OCI-LY3 (cell line): ENCODE measurements around the gene CASQ2.

ENCODE experiments used
- H2AFZ ChIP-seq: fragments of 200-600, 300-600 bp; shearing (Covaris generic); 2 replicates; pipeline ENCODE4 v1.6.0; 2014; ENCODE audit warnings: antibody characterized with exemption, low read depth, low read length
- H3K27ac ChIP-seq: fragments of 200-600, 300-600 bp; sonication (generic); 2 replicates; pipeline ENCODE4 v1.5.1; 2014; ENCODE audit warnings: mild to moderate bottlenecking, low read length, moderate library complexity, mixed read lengths
- H3K27me3 ChIP-seq: fragments of 200-600, 300-600 bp; sonication (generic); 2 replicates; pipeline ENCODE4 v1.6.1; 2014; ENCODE audit warnings: low read depth, low read length, mixed read lengths
- H3K36me3 ChIP-seq: fragments of 200-600, 300-600 bp; sonication (generic); replicated peaks from 2 replicates; pipeline ENCODE3; 2014; ENCODE audit warnings: low read depth, low read length, mixed read lengths
- H3K4me1 ChIP-seq: fragments of 300-600, 200-600 bp; sonication (generic); 2 replicates; pipeline ENCODE4 v1.6.1; 2014; ENCODE audit warnings: low read length, mixed read lengths
- H3K4me2 ChIP-seq: fragments of 200-600, 300-600 bp; sonication (generic); 2 replicates; pipeline ENCODE4 v1.6.1; 2014; ENCODE audit warnings: low read length, mixed read lengths
- H3K4me3 ChIP-seq: fragments of 300-600, 200-600 bp; sonication (generic); 2 replicates; pipeline ENCODE4 v1.5.1; 2014; ENCODE audit warnings: antibody characterized with exemption, mild to moderate bottlenecking, low read length, moderate library complexity
- H3K79me2 ChIP-seq: fragments of 300-600, 200-600 bp; shearing (Covaris generic); 2 replicates; pipeline ENCODE4 v1.6.1; 2014; ENCODE audit warnings: mild to moderate bottlenecking, low read length, mixed read lengths
- H3K9ac ChIP-seq: fragments of 300-600, 200-600 bp; shearing (Covaris generic); 2 replicates; pipeline ENCODE4 v1.6.0; 2014; ENCODE audit warnings: mild to moderate bottlenecking, low read length, moderate library complexity
- H3K9me3 ChIP-seq: fragments of 200-600, 300-600 bp; shearing (Covaris generic); 2 replicates; pipeline ENCODE4 v1.6.1; 2014; ENCODE audit warnings: low read length, mixed read lengths; ENCODE audit not compliant: insufficient read depth
- H4K20me1 ChIP-seq: fragments of 200-600, 300-600 bp; sonication (generic); 2 replicates; pipeline ENCODE4 v1.6.1; 2016; ENCODE audit warnings: low read length, mixed read lengths; ENCODE audit not compliant: insufficient read depth
- CTCF ChIP-seq: fragments of 200-600, 300-600 bp; sonication (generic); IDR thresholded peaks from 2 replicates; pipeline ENCODE4 v1.5.1; 2014; ENCODE audit warnings: antibody characterized with exemption, low read length, low read depth
- EZH2phosphoT487 ChIP-seq: fragments of 200-600 bp; shearing (Covaris generic); IDR thresholded peaks from 2 replicates; pipeline ENCODE4 v1.6.1; 2018; ENCODE audit warnings: antibody characterized with exemption, mixed run types, low read depth

The CASQ2 gene

DNA sequence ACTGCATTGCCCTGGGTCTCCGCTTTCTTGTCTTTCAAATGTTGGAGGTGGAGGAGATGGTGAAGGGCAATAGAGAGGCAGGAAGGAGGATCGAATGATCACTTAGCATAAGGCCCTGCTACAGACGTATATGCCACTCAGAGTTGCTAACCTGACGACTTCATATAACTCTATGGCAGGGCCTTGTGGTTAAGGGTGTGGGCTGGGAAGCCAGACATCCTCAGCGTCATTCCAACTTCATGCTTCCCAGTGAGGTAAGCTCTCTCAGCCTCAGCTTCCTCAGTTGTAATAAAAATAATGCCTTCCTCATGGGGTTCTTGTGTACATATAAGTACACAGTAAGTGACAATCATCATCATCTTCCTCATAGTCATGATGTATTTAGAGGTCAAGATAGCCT, 54.6 kb downstream of the CASQ2 start:
- no peak overlapping the region for H3K9ac ChIP-seq
- H3K4me3 ChIP-seq: no peak overlapping the region
- no peak overlapping the region for H3K4me2 ChIP-seq
- H2AFZ ChIP-seq: no peak overlapping the region
- no peaks in the 10 kb centered on the region for H3K9me3 ChIP-seq
- no peaks in the 10 kb centered on the region for H3K79me2 ChIP-seq
- no peaks in the 10 kb centered on the region for H4K20me1 ChIP-seq
- no peaks in the 10 kb centered on the region for H3K4me1 ChIP-seq
- no peaks in the 10 kb centered on the region for H3K36me3 ChIP-seq
- H3K27me3 ChIP-seq: peaks cover 10% of the 10 kb centered on the region
- TF ChIP-seq CTCF: no peak
- no peak for TF ChIP-seq EZH2phosphoT487
- H3K27ac ChIP-seq: no peak overlapping the region

DNA sequence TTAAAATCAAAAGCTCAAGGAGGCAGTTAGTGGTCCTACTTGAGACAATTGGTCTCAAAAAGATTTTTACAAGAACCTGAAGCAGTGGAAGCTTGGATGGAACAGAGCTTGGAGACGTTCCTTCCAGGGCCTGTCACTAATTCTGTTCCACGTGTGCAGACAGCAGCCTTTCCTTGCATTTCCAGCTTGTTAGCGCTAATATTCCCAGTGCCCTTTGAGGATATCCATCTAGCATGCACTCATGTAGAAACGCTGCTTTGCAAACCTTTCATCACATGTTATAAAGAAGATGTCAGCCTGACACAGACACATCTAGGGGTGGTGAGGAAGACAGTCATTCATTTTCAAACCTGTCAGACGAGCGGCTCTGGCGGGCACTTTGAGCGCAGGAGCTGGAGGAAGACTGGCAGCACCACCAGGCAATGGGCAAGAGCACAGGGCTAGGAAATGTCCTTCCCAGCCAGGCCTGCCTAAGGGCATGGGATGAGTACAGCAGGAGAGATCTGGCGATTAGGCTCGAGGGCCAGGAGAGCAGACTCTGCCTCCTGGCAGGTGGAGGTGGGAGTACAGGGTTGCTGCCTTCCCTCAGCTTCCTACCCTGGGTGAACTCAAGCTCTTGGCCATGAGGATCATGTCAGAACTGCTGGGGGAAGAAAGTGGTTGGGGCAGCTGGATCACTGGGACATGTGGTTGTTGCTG, 55.5 kb downstream of the CASQ2 start:
- Histone ChIP-seq H3K36me3 (no peaks in the 10 kb centered on the region), H3K4me3 (no peak overlapping the region), H4K20me1 (no peaks in the 10 kb centered on the region), H3K27me3 (peaks cover 16% of the 10 kb centered on the region), H3K27ac (no peak overlapping the region), H3K4me1 (no peaks in the 10 kb centered on the region), H3K9me3 (no peaks in the 10 kb centered on the region), H2AFZ (no peak overlapping the region), H3K79me2 (no peaks in the 10 kb centered on the region), H3K4me2 (no peak overlapping the region), H3K9ac (no peak overlapping the region)
- TF ChIP-seq EZH2phosphoT487 (no peak), CTCF (no peak)

DNA sequence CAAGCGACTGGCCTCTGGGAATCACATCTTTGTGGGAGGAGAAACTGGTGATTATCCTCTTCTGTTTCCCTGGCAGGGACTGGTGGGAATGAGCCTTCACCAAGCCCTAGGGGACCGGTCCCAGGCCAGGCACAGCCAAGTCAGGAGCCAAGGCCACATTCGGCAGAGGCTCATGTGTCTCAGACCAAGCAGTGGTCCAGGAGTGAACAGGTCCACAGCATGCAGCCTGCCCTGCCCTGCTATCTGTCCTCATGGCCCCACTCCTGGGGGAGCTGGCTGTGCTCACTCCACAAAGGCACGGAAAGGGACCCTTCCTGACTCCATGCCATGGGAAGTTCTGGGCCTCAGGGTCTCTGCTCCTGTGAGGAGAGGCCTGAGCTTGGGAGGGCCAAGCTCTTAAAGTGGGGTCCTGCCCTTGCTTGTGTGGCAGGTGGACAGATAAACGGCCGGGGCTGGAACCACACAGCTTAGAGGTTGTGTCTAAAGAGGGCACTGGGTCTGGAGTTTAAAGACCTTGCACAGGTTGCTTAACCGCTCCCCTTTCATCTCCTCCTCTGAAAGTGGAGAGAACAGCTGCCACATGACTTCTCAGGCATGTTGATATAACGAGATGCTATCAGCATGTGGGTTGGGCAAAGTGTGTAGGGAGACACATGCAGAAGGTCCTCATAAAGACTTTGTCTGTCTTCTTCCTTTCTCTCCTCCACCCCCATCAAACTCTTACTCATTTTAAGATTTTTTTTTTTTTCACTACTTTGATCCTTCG, 57.5 kb downstream of the CASQ2 start:
- no peaks in the 10 kb centered on the region for H4K20me1 ChIP-seq
- H3K9ac ChIP-seq: no peak overlapping the region
- no peaks in the 10 kb centered on the region for H3K79me2 ChIP-seq
- H3K27ac ChIP-seq: no peak overlapping the region
- H3K4me2 ChIP-seq: no peak overlapping the region
- no peaks in the 10 kb centered on the region for H3K36me3 ChIP-seq
- H3K4me3 ChIP-seq: no peak overlapping the region
- peaks cover 21% of the 10 kb centered on the region for H3K27me3 ChIP-seq
- H3K4me1 ChIP-seq: no peaks in the 10 kb centered on the region
- TF ChIP-seq CTCF: no peak
- no peak for TF ChIP-seq EZH2phosphoT487
- no peak overlapping the region for H2AFZ ChIP-seq
- H3K9me3 ChIP-seq: no peaks in the 10 kb centered on the region

DNA sequence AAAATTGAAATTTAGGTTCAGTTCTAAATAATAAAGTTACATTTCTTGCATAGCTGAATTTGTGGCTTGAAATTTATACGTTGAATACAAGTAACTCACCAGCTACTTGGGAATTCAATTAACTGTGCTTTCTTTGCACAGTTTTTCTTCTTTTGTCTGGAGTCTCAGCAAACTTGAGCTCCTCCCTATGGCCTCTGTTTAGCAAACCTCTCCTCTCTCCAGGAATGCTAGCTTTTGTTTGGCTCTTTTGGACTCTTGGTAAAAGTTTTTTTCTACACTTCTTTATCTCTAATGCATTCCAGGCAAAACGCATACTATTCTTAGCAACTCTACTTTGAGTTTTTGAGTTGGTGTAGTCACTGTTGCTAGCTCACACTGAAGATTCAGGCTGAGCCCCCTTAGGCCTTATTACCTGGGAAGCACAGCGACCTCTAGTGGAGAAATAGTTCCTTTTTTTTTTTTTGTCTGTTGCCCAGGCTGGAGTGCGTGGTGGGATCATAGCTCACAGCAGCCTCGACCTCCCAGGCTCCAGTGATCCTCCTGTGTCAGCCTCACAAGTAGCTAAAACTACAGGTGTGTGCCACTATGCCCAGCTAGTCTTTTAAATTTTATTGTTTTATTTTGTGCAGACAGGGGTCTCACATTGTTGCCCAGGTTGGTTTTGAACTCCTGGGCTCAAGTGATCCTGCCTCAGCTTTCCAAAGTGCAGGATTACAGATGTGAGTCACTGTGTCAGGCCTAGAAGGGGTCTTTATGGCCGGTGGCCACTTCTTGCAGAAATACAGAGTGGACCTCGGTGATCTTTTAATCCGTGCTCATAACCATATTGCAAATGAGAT, 61.7 kb downstream of the CASQ2 start:
- no peaks in the 10 kb centered on the region for H3K4me1 ChIP-seq
- H3K27ac ChIP-seq: no peak overlapping the region
- H4K20me1 ChIP-seq: no peaks in the 10 kb centered on the region
- no peak overlapping the region for H3K4me2 ChIP-seq
- H3K4me3 ChIP-seq: no peak overlapping the region
- TF ChIP-seq EZH2phosphoT487 (no peak), CTCF (peak; percentile 59)
- H3K9me3 ChIP-seq: no peaks in the 10 kb centered on the region
- no peak overlapping the region for H3K9ac ChIP-seq
- H3K27me3 ChIP-seq: peaks cover 21% of the 10 kb centered on the region
- H3K79me2 ChIP-seq: no peaks in the 10 kb centered on the region
- no peaks in the 10 kb centered on the region for H3K36me3 ChIP-seq
- no peak overlapping the region for H2AFZ ChIP-seq
